NCI-H82 treated with DMSO at 0.1 percent for 48 hours (cell line): ENCODE results near the gene TOP3A.
A peak's percentile ranks its signal among the peaks of the same experiment; 100 is the strongest.
"Not testable (repeated sequence)": the region's sequence is repeated elsewhere in the genome, so short reads cannot be mapped to it uniquely, and the experiment has no call there.

Source experiments
- DNase-seq: peaks from one replicate; lab custom pipeline; 2025; ENCODE audit not compliant: unreplicated experiment; lab: John Stamatoyannopoulos, UW

The TOP3A gene

DNA sequence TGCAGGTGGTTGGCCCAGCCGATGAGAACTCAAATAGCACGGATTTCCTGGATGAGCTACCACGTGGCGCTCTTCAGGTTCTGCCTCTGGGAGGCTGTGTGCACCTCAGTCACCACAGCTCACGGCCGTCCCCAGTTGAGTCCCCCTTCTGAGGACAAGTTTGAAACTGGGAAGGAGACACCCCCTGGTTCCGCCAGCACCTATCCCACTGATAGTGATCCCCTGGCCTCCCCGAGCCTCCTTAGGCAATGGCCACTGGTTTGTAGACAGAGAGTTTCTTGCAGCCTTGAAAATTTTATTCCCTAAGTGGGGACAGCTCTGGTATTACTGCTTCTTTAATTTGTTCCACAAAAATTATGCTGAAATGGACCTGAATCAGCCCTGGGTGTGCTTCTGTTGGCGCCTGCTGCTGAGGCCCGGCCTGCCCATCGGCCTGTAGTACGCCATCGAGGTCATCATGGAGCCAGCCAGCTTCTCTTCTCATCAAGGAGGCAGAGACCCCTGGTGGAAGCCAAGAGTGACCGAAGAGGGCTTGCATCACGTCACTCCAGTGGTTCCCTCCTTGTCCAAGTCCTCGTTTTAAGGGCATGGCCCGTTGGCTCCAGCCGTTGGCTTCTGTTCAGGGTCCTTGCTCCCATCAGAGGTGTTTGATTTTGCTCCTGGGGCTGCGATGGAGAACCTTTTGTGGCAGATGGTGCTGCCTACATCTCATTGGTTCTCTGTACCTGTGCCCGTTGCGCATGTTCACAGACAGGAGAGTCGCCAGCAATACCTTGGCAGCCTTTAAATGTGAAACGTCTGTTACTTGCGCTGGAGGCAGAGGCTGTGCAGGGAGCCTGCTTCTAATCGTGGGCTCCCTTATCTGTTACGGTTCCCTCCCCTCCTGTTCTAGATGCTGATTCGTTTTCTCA is 9.6 kb upstream of the TOP3A start:
- DNase-seq = no peak

DNA sequence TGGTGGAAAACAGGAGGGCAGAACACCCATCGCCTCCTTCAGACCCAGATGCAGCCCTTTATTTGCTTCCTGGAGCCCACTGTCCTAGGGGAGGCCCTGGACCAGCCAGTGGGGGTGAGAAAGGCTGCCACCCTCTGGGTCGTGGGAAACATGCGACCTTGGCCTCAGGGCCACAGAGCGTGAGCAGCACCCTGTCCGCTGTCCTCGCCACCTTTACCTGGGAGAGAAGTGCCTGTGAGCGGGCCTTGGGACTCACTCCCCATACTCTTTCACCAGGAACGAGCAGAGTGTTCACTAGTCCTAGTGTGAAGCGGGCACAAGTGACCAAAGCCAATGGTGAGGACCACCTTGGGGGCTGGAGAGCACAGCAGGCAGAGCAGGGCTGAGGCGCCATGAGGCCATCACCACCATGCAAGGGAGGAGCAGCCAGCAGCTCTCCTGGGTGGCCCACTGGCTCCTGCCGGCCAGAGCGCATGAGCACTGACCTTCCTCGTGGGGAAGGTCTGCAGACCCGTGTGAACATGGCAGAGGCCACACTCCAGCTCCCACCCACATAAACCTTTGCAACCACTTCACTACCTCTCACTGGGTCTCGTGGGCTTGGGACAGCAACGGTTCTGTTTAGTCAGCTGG is 8.8 kb upstream of the TOP3A start:
- DNase-seq = no peak

DNA sequence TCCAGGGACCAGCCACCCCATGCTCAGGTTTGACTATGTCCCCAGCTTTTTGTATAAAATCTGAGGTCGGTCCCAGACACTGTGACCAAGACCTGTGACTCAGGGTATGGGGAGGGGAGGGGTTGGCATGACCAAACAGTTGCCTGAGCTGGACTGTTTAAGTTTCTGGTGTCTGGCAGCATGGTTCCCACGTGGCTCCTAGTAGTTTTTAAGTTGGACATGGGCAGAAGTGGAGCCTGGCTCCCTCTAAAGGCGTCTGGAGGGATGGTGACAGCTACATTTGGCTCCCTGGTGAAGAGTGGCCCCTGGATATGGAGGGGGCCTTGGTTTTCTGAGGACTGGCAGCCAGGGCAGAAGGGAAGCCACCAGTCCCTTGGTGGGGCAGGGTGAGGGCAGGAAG is 8.2 kb upstream of the TOP3A start:
- DNase-seq = no peak

DNA sequence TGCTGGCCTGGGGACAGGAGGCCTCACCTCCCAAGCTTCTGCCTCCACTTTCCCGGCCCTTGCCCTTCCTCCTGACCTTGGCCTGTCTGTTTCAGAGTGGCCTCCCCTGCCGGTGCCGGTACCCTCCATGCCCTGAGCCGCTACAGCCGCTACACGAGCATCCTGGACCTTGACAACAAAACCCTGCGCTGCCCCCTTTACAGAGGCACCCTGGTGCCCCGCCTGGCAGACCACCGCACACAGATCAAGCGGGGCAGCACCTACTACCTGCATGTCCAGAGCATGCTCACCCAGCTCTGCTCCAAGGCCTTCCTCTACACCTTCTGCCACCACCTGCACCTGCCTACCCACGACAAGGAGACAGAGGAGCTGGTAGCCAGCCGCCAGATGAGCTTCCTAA is 7.7 kb upstream of the TOP3A start:
- no peak for DNase-seq

DNA sequence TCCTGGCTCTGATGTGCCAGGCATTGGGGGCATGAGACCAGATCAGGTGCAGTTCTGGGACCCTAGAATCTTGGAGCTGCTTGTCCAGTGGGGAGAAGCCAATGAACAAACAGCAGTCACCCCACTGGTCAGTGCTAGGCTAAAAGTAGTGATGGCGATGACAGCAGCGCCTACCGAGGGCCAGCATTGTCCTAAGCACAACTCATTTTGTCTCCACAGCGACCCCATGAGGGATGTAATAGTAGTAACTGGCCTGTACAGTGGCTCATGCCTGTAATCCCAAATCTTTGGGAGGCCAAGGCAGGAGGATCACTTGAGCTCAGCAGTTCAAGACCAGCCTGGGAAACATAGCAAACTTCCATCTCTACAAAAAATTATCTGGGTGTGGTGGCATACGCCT is 6.5 kb upstream of the TOP3A start:
- no peak for DNase-seq

DNA sequence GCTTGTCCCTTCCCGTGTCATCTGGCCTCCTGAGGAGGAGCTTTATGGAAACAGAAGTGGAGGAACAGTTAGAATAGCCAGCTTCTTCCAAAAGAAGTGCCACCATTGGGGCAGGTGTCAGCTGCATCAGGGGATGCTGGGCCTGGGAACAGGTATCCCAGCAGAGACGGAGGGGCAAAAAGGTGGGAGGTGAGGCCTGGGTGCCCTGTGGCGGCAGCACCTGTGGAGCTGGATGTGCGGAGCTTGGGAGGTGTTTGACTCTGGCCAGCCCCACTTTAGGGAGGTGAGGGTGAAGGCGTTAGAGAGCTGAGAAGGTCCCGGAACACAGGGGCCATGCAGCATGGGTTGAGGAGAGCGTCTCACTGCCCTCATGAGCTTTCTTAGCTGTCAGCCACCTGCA is 5.5 kb upstream of the TOP3A start:
- DNase-seq = no peak

- peak; percentile 50 for DNase-seq
Measured at GRCh38 chr17:18319604-18320256, 4.9 kb upstream of the TOP3A start.

GRCh38 chr17:18318771-18319450 is 4.1 kb upstream of the TOP3A start:
- DNase-seq = no peak

DNA sequence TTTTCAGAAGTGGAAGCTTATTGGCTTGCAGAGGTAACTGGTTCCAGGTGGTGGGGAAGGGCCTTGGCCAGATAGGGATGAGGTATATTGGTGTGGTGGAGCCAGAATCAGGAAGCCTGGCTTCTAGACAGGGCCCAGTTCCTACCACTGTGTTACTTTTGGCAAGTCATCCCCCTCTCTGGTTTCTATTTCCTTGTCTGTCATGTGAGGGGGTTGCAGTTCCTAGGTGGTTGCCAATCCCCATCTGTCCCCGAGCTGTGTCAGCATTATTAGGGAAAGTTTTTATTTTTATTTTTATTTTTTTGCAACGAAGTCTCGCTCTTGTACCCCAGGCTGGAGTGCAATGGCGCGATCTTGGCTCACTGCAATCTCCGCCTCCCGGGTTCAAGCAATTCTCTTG is 3.3 kb upstream of the TOP3A start:
- DNase-seq = no peak

GRCh38 chr17:18315961-18316360 is 1.2 kb upstream of the TOP3A start:
- no peak for DNase-seq

- DNase-seq = no peak
Measured at GRCh38 chr17:18315562-18315922, 748 bp upstream of the TOP3A start.

- no peak for DNase-seq
Measured at GRCh38 chr17:18314059-18314730, 599 bp downstream of the TOP3A start.

DNA sequence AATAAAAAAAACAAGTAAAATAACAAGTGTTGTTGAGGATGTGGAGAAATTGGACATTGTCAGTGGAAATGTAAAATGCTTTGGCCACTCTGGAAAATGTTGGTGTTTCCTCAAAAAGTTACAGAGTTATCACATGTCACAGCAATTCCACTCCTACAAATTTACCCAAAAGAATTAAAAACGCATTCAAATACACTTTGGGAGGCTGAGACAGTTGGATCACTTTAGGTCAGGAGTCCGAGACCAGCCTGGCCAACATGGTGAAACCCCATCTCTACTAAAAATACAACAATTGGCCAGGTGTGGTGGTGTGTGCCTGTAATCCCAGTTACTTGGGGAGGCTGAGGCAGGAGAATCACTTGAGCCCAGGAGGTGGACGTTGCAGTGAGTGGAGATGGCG is 5.6 kb downstream of the TOP3A start:
- DNase-seq = no peak

GRCh38 chr17:18303206-18303605 is 11.6 kb downstream of the TOP3A start:
- not testable (repeated sequence) for DNase-seq

DNA sequence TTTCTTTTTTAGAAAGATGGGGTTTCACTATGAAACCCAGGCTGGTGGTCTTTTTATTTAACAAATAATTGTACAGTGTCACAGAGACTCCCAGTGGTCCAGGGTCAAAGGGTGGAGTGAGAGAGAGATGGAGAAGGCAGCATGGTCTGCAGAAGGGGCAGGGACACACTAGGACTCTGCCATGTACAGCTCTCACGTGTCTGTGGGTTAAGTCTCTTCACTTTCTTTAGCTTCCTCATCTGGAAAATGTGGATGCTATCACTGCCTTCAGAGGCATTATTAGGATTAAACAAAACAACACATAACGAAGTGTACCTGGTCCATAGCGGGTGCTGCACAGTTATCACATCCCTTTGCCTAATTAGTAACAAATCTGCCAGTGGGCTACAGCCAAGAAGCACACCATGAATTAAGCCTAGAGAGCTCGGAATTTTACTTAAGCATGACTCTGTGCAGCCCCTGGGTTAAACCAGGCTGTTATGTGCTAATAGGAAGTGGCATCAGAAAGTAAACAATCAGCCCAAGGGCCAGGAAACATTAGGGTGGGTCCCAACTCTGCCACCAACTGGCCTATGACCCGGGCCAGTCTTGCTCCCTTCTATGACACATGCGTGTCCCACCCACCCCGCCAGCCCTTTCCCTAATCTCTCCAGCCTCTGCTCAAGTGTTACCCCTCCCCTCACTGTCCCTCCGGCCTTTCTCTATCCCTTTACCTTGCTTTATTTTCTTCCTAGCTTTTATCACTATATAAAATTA is 13.9 kb downstream of the TOP3A start:
- no peak for DNase-seq

- not testable (repeated sequence) for DNase-seq
Measured at GRCh38 chr17:18298061-18298460, 16.7 kb downstream of the TOP3A start.

DNA sequence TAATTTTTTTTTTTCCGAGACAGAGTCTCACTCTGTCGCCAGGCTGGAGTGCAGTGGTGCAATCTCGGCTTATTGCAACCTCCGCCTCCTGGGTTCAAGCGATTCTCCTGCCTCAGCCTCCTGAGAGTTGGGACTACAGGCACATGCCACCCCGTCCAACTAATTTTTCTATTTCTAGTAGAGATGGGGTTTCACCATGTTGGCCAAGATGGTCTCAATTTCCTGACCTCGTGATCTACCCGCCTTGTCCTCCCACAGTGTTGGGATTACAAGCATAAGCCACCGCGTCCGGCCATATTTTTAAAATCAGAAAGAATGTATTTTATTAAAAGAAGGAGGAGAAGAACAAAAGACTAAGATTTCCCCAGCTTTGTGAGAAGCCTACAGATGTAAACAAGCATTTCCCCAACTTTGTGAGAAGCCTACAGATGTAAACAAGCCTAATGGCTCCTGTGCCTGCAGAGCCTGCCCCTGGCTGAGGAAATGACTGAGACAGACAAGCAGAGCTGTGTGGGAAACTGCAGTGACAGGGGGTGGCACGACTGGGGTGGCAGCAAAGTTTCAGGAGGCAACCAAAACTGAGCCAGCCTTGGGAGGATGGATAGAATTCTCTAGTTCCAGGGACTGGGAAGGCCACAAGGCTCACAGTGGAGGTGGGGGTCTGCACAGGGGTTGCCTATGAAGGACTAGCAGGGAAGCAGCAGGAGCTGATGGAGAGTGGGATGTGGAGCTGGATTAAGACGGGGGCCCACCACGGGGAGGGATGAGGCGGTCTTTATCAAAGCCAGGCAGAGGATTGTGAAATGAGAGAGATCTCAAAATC is 22.9 kb downstream of the TOP3A start:
- no peak for DNase-seq

DNA sequence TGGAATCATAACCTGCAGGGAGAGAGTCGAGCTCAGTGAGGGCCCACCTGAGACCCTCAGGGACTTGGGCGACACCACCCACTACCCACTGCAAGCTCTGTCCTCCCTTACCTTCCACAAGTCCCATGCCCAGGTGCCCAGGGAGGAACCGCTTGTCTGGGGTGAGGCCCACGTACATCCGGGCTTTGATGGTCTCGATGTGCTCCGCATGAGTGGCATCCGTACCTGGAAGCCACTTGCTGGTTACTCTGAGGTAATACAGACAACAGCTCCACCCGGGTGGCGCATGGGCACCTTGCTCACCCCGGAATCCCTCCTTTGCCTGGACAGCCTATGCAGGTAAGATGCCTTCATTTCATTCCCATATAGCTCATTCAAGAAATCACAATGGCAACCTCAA is 29.5 kb downstream of the TOP3A start:
- no peak for DNase-seq

DNA sequence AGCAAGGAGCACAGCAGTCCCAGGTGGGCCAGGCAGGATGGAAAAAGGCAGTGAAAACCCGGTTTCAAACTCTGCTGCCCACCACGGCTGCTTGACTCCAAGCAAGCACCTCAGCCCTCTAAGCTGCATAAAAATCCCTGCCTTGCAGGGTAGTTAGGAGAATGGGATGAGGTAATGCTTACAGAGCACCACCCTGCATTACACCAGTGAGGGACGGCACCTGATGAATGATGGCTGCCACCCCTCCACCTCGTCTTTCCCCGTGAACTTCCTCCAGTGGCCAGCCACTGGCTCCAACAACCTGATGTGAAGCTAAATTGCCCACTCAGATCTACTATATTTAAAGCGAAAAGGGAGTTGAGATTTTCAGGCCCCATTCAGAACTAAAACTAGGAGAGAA is 33.0 kb downstream of the TOP3A start:
- DNase-seq = no peak
